Measurements from ENCODE around the gene SEMA7A. TPM values are rescaled to one million over a fixed set of nuclear protein-coding genes. Genes with fewer than 3 reads are reported as not detected.

The SEMA7A gene
- polyA plus RNA-seq, 1 of the 3 experiments (the other 2 are of a cell fraction), result 1.3 TPM

DNA sequence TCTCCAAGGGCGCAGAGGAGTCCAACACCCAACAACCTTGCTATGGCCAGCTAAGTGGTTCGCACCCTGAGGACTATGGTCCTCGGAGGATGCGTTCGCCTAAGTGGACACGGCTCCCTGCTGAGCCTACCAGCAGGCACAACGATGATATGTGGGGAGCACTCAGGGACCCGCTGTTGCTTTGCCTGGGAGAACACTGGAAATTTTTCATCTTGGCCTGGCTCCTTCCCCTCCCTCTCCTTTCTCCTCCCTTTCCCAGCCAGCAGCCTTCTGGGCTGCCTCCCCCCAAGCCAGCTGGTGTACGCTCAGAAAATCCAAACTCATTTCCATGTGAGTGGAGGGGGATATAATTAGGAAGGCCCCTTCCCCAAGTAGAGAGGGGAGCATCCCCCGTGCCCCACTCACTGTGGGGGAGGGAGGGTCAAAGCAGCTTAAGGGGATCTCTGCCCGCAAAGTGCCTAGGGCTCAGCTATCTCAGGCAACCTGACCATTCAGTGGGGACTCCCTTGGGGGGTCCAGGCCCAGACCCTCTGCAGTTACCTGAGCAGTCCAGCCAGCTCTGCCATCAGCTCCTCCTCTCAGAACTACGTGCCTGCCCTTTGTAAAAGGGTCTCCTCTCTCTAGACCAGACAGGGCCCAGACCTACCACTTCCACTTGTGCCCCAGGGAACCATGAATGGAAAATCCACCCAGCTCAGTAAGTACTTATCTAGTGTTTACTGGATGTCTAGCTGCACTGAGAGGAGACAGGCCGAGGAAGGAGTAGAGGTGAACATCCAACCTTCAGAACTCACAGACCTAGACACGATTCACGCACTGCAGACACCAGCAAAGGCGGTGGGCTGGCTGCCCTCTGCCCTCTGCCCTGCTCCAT lies 742 bp upstream of the SEMA7A start:
- H3K4me2 ChIP-seq, result peak overlapping the region; percentile 89; the same call in 1 of the 2 replicates
- H3K4me3 ChIP-seq (ENCODE audit: low read depth in 2 of 2, low read length in 1 of 2), result peak overlapping the region in 1 of 2 experiments; percentile 69; a peak in 1 of 4 replicates
- H3K9ac ChIP-seq, result no peak overlapping the region
- no peaks in the 10 kb centered on the region for H3K9me3 ChIP-seq
- WGBS (ENCODE audit: low lambda C conversion rate), result 91% methylated on average over 6 of the region's 16 CpGs
- peaks cover 0 to 11% of the 10 kb centered on the region in 2 experiments; a peak in 1 of 4 replicates for H3K4me1 ChIP-seq (ENCODE audit: control insufficient read depth in 1 of 2, insufficient read depth in 2 of 2, low read depth in 1 of 2, low read length in 1 of 2)
- CTCF ChIA-PET, result interaction anchor here (0.7 to 36.5 kb wide), 6 partner anchors 8 to 385 kb away, joined by 3 to 779 read pairs (median 4); partner anchors contain the start of gene CYP11A1
- no peak for DNase-seq
- H3K79me2 ChIP-seq (ENCODE audit: insufficient read depth), result no peaks in the 10 kb centered on the region
- no peaks in the 10 kb centered on the region for H4K20me1 ChIP-seq (ENCODE audit: insufficient read depth)
- H2AFZ ChIP-seq (ENCODE audit: low read depth), result no peak overlapping the region
- TF ChIP-seq MXI1 (IDR thresholded peaks at IDR 0.05; ENCODE audit: low read depth, low read length) (no peak), TEAD4 (IDR thresholded peaks at IDR 0.05; ENCODE audit: borderline replicate concordance, insufficient read depth) (no peak), RXRA (IDR thresholded peaks at IDR 0.05; ENCODE audit: borderline replicate concordance, low read depth) (no peak), RAD21 (IDR thresholded peaks at IDR 0.05; ENCODE audit: low read length) (no peak), TCF12 (IDR thresholded peaks at IDR 0.05) (no peak), GATA2 (CRISPR knock-in tag; IDR thresholded peaks at IDR 0.05) (no peak), CTCF (IDR thresholded peaks at IDR 0.05) (no peak)
- POLR2A ChIA-PET, result no interaction called here
- H3K36me3 ChIP-seq (replicated peaks in 1 of 2; ENCODE audit: control insufficient read depth in 1 of 2, insufficient read depth in 2 of 2, low read length in 1 of 2), result no peaks in the 10 kb centered on the region
- no peaks in the 10 kb centered on the region for H3F3A ChIP-seq (replicated peaks; ENCODE audit: insufficient read depth)
- H3K27me3 ChIP-seq (ENCODE audit: insufficient read depth), result 0 out of 2 replicates have a peak, but pooled peaks cover 4% of the 10 kb centered on the region
- no peaks in the 10 kb centered on the region for H3K9me2 ChIP-seq
- peak overlapping the region in 1 of 2 experiments; percentile 22; a peak in 1 of 4 replicates for H3K27ac ChIP-seq (ENCODE audit: low read depth in 2 of 2, low read length in 1 of 2)

DNA sequence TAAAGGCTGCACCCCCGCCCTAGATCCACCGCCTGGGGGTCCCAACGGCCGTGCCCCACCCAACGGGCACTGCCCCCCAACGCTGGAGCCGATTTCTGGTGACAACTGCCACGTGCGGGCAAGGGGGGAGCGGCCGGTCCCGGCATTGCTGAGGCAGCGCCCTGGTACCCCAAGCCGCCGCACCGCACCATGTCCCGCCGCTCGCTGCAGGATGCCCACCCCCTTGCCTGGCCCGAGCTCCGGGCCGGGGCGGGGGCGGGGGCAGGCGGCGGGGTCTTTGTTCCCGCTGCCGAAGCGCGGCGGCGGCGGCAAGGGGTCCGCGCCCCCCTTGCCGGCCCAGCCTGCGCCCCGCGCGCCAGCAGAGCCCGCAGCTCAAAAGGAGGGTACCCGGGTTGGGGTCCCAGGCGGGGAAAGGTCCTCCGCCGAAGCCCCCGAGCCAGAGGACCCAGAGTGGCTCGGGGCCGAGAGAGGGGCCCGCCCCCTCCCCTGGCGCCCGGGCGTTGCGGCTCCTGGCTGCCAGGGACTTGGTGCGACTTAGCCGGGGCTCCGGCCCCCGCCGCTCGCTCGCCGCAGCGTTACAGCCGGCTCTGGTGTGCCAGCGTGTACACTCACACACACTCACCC lies 678 bp downstream of the SEMA7A start:
- peak overlapping the region; percentile 54; the same call in 1 of the 2 replicates for H3K9ac ChIP-seq
- peak; percentile 87 for DNase-seq
- no peaks in the 10 kb centered on the region for H3K9me2 ChIP-seq
- peak overlapping the region; percentile 89 for H3K4me2 ChIP-seq
- H4K20me1 ChIP-seq (ENCODE audit: insufficient read depth), result no peaks in the 10 kb centered on the region
- no peaks in the 10 kb centered on the region for H3K79me2 ChIP-seq (ENCODE audit: insufficient read depth)
- ChIA-PET CTCF (interaction anchor here (0.7 to 36.5 kb wide), 3 partner anchors 10 to 55 kb away, joined by 3 to 779 read pairs (median 7); partner anchors contain the start of gene CYP11A1), POLR2A (no interaction called here)
- peaks cover 0 to 13% of the 10 kb centered on the region in 2 experiments; a peak in 1 of 4 replicates for H3K4me1 ChIP-seq (ENCODE audit: control insufficient read depth in 1 of 2, insufficient read depth in 2 of 2, low read depth in 1 of 2, low read length in 1 of 2)
- H3F3A ChIP-seq (replicated peaks; ENCODE audit: insufficient read depth), result no peaks in the 10 kb centered on the region
- H3K27me3 ChIP-seq (ENCODE audit: insufficient read depth), result 0 out of 2 replicates have a peak, but pooled peaks cover 4% of the 10 kb centered on the region
- peak overlapping the region; percentile 82; the same call in 1 of the 2 replicates for H2AFZ ChIP-seq (ENCODE audit: low read depth)
- no peak overlapping the region; a peak in 1 of 4 replicates for H3K27ac ChIP-seq (ENCODE audit: low read depth in 2 of 2, low read length in 1 of 2)
- TF ChIP-seq CHD2 (IDR thresholded peaks at IDR 0.05; ENCODE audit: low read length, partially characterized antibody) (no peak), GABPA (IDR thresholded peaks at IDR 0.05; ENCODE audit: low read depth) (no peak), TEAD4 (IDR thresholded peaks at IDR 0.05; ENCODE audit: borderline replicate concordance, insufficient read depth) (no peak), MEF2A (IDR thresholded peaks at IDR 0.05; ENCODE audit: borderline replicate concordance, low read depth) (no peak), RAD21 (IDR thresholded peaks at IDR 0.05; ENCODE audit: low read length) (no peak), RXRA (IDR thresholded peaks at IDR 0.05; ENCODE audit: borderline replicate concordance, low read depth) (no peak), SMC3 (IDR thresholded peaks at IDR 0.05; ENCODE audit: low read depth, low read length) (no peak), NRF1 (IDR thresholded peaks at IDR 0.05; ENCODE audit: low read depth, low read length) (no peak), RFX5 (IDR thresholded peaks at IDR 0.05; ENCODE audit: low read length) (no peak), FOXJ3 (CRISPR knock-in tag; IDR thresholded peaks at IDR 0.05) (no peak)
- TF ChIP-seq, protein P1, sequence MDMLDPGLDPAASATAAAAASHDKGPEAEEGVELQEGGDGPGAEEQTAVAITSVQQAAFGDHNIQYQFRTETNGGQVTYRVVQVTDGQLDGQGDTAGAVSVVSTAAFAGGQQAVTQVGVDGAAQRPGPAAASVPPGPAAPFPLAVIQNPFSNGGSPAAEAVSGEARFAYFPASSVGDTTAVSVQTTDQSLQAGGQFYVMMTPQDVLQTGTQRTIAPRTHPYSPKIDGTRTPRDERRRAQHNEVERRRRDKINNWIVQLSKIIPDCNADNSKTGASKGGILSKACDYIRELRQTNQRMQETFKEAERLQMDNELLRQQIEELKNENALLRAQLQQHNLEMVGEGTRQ (IDR thresholded peaks at IDR 0.05; ENCODE audit: borderline replicate concordance, low read depth, low read length), result no peak
- peak overlapping the region; percentile 69 to 72 for H3K4me3 ChIP-seq (ENCODE audit: low read depth in 2 of 2, low read length in 1 of 2)
- no peaks in the 10 kb centered on the region for H3K36me3 ChIP-seq (replicated peaks in 1 of 2; ENCODE audit: control insufficient read depth in 1 of 2, insufficient read depth in 2 of 2, low read length in 1 of 2)
- H3K9me3 ChIP-seq, result no peaks in the 10 kb centered on the region
- WGBS (ENCODE audit: low lambda C conversion rate), result 12% methylated on average over 10 of the region's 64 CpGs
